Myocyte (in vitro differentiated cells): Measurements from ENCODE around the gene ST3GAL6. TPM values are rescaled to one million over a fixed set of nuclear protein-coding genes. Genes with fewer than 3 reads are reported as not detected.

Source experiments
- DNase-seq: peaks from one replicate; pipeline ENCODE4 v3.0.0-alpha.2; 2012; ENCODE audit warnings: low read depth
- total RNA-seq: library from RNA; depleted of rRNA; stranded (reverse); fragments of >200 nt; gene quantifications from 2 replicates; pipeline ENCODE4 v1.2.3, GENCODE V29; 2014

ST3GAL6 gene
- total RNA-seq, 1 donor from 2014 or later = 6.3 TPM

DNA sequence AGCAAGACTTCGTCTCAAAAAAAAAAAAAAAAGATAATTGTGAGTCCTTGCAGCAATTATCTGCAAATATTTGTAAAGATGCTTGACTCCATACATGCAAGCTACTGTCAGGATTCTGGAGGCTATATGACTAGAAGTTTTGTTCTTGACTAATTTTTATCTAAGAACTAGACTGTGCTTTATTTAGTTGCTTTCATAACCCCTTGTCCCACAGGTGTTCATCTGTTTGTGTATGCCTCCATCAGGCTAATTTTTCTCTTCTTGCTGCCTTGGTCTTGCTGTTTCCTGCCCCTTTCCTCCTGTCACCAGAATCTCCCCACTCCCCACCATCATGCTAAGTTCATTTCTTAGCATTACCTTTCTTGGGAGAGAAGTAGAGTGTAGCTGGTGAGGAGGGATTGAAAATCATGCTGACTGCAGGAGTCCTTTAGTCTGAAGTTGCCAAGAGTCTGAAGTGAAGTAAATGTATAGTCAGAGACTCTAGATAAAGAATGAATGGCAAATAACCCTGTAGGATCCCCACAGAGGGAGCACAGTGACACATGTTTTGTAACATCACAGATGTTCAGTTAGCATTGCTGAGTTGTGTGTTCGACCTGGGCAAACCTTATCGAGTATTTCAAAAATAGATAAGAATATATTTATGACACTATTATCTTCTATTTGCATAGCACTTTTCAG is 12.5 kb downstream of the ST3GAL6 start:
- DNase-seq = no peak

DNA sequence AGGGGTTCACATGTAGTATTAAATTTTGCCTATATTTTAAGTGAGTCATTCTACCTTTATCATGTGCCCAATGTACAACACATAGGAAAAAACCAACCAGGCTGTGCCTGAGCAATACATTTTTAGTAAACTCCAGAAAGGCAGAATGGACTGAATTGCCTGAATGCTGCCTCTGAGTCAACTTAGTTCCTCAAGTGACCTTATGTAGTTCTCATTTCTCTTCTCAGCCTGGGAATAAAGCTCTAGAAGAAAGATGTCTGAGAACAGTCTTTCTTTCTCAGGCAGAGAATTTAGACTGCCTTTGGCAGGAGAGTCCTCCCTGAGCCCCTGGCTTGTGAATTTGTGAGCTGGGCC is 13.0 kb downstream of the ST3GAL6 start:
- DNase-seq = no peak

DNA sequence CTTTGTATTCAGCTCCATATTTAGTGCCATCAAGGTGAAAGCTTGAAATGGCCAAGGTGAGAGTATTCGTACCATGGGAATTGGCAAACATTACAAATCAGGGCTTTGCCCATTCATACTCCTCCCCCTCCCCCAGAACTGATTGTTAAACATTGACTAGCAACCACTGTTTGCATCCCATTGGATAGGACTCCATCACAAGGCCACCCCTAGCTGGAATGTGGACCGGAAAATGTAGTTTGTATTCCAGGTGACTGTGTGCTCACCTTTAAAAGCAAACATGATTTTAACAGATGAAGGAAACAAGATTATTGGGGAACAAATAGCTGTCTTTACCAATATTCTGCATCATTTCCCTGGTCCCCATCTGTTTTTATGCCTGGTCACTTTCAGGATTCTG is 14.1 kb downstream of the ST3GAL6 start:
- DNase-seq = no peak

DNA sequence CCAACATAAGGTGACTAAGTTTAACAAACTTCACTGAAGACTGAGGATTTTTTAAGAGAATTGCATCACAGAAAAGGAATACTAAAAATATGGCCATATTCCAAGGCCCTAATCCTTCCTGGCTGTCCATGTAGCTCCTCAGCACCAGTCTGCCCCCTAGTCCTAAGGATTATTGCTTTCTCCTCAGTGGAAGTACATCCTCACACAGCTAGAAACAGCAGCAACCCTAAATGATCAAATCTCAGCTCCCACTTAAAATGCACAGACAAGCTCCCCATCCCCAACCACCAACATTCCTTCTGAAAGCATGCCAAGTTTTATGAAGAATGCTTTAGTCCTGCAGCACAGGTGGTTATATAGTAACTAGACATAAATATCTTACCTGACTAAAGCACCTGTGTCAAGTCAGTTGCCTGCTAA is 14.7 kb downstream of the ST3GAL6 start:
- peak; percentile 32 for DNase-seq

DNA sequence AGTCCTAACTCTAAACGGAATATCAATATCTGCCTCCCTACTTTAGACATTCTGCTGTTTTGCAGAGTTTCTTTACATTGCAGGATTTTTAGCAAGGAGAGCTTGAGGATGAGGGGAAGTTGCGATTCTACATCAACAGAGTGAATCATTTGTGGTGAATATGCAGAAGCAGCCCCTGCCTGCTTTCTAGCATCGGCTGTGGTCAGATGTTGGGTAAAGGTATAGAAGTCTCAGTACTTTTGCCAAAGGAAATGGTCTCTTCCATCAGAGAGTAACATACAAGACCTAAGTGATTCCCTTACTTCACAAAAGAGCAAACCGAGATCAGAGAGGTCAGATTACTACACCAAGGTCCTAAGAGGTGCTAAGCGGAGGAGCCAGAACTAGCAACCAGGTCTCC is 15.2 kb downstream of the ST3GAL6 start:
- DNase-seq = no peak

DNA sequence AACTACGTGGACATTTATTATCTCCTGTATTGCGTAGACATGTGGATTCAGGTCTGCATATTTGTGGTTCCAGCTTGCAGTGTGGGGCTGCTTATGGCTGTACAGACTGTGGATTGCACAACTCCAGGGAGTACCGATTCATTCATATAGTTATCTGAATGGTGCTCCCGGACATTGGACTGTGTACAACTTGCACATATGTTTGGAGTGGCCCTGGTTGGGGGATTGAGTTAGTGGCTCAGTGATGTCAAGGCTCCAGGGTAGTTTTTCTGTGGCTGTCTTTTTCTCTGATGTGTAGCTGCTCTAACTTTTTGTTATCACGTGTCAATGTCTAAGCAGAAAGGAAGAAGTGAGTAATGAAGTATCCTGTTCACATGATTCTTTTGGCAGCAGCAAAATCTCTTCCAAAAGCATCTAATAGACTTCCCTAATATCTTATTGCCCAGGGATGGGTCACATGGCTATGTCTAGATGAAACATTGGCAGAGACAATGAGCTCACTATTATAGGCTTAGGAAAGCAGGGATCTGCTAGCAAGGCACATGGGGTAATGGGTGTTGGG is 15.8 kb downstream of the ST3GAL6 start:
- peak; percentile 19 for DNase-seq

DNA sequence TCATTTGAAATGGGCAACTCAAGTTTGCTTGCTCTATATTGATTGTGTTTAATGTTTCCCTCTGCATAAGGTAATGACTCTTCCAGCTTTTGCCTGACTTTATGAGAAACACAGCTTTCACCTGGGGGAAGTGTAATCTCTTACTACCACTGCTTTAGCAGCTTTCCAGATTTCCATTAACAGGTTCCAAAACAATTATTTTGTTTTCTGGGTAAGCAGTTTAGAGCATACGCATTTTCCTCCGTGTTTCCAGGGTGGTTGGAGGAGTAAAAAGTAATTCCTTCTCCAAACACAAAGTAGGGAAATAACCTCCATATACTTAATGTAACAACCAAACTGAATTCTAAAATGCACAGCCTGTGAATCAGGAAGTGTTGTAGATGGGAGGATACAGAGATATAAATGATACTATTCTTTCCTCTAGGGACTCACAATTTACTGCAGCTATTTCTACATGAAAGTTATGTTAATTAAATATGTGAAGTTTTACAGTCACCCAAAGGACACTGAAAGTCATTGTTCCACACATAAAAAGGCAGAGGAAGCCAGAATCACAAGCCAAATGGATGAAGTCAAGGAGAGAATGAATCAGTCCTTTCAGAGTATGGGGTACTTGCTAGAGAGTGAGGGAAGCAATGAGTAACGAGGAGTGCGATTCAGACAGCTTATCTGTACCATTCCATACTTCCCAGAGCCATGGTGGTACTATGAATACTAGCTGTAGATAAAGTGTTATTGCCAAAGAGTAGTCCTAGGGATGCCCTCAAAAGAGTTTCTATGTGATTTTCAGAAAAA is 16.6 kb downstream of the ST3GAL6 start:
- DNase-seq = no peak

DNA sequence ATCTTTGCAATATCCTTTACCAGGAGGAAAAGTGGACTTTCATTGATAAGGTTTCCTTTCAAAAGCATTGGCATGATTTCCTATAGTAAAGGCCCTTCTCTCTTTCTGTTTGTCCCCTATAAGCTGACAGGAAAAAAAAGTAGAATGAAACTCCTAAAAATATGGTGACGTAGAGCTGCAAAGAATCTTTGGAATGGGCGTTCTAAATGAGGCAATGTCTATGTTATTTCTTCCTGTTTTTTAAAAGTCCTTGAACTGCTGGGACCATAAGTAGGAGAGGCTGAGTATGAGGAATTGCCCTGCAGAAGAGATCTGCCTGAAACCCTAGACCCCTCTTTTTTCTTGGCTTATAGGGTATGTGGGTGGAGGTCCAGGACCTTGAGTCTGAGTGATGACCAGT is 17.2 kb downstream of the ST3GAL6 start:
- DNase-seq = no peak

DNA sequence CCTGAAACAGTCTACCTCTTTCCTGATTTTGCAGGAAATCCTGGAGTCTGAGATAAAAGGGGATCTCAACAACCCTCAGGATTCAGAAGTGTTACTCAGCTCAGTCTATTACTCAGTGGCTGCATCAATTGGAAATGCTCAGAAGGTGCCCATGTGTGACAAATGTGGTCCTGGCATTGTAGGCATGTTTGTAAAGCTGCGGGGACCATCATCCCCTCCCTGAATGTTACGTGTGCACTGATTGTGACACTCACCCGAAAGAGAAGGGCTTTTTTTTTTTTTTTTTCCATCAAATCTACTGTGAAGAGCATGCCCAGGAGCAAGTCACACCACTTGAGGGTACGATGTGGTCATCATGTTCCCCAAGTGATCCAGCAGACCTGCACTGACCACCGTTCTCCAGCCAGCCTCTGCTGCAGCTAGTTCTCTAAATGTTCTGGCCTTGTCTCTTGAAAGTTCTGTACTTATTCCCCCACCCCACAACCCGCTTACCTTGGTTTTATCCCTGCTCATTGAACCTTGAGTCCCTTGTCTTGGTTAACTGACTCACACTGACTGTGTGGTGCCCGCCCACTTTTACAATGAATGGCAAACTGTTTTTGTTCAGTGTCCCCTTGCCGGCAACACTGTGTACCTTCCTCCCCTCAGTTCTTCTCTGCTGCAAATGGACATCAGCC is 19.8 kb downstream of the ST3GAL6 start:
- no peak for DNase-seq

DNA sequence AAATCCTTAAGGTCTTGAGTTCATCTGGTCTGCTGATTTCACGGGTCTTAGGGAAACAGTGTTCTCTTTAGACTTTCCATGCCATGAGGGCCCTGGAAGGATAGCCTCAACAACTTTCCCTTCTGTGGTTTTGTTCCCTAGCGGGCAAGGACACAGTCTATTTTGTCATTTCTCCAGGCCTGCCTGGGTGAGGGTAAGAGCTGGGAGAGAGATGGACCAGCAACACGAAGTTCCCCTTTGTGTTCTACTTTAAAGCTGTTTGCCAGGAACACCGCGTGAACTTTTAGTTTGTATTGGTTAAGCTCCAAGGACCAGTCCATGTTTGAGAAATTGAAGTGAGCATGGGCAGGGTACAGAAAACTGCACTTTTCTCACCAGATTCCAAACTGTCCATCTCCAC is 20.9 kb downstream of the ST3GAL6 start:
- no peak for DNase-seq

DNA sequence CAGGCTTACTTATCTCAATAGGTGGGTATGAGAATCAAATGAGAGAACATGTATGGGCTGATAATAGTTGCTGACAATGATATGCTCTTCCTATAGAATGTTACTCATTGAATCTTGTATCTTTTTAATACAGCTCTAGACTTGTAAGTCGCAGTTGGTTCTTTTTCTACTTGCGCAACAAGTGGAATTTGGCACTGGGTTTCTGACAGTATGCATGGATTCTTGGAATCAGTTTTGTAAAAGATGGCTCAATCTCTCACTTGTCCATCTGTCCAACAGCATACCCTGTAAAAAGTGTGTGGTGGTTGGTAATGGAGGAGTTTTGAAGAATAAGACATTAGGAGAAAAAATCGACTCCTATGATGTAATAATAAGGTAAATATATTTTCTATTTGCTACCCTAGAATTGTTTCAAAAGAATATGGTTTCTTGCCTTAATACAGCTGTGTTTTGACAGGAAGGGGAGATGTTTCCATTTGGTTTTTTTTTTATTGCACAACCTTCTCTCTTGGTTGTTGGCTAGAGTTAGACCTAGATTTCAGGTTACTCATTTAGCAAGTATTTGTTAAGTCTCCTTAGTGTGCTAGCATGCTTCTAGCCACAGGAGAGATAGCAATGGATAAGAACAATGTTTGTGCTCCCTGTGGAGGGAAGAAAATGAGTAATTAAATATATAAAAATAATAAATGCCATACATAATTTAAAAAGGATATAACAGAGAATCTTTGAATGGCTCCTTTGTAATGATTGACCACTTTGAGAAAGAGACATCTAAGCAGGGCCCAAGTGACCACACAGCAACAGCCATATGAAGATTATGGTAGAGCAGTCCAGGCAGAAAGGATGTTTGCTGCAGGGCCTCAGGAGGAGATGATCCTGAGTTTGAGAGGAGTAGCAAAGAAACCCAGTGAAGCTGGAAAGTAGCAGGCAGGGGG is 21.8 kb downstream of the ST3GAL6 start:
- DNase-seq = no peak

DNA sequence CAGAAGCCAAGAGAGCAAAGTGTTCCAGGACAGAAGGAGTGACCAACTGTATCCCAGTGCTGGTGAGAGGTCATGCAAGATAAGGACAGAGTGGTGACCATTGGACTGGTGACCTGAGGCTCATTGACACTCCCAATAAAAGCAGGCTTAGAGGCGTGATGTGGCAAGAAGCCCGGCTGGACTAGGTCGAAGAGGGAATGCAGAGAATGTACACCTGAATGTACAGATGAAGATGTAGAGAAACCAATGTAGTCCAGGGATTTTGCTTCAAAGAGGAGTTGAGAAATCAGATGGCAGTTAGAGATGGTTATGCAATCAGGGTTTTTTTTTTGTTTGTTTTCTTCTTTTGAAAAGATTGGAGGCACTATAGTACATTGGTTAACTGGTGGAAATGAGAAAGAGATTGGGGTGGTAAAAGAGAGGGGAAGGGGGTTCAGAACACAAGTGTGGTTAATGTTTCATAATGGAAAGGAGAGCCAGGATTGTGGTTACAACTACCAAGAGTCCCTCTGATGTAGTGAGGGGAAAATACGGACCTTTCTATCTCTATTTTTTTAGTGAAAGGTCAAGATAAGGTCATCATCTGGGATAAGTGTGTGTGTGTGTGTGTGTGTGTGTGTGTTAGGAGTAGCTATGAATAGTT is 23.3 kb downstream of the ST3GAL6 start:
- DNase-seq = no peak

DNA sequence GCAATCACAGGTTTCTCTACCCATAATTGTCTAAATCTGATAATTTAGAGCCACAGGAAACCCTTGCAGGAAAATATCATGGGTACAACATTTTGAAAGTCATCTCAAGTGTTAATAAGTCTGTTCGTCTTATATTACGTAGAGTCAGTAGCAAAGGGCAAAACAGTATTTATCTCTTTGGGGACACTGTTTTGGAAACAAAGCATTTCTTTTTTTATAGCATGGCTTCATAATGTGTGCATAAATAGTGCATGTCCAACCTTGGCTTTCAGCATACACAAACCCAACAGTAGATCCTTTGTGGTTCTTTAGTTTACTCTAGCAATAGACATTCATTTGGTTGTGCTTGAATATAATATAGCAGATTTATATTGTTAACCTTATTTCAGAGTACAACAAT is 24.0 kb downstream of the ST3GAL6 start:
- DNase-seq = no peak

DNA sequence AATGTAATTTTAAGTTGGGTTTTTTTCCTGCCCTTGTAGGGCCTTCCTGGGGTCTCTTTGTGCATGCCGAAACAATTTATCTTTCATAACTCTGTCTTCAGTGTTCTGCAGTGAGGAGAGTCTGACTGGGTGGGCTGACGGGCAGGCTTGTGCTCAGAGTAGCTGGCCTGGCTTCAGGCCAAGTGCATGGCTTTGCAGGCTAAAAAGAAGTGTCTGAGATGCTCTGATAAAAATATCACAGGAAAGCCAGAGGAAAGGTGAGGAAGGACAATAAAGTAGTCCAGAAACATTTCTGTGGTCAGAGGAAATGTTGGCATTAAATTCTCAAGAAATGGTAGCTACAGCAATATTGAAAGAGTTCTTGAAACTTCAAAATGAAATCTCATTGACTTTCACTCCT is 25.5 kb downstream of the ST3GAL6 start:
- no peak for DNase-seq

DNA sequence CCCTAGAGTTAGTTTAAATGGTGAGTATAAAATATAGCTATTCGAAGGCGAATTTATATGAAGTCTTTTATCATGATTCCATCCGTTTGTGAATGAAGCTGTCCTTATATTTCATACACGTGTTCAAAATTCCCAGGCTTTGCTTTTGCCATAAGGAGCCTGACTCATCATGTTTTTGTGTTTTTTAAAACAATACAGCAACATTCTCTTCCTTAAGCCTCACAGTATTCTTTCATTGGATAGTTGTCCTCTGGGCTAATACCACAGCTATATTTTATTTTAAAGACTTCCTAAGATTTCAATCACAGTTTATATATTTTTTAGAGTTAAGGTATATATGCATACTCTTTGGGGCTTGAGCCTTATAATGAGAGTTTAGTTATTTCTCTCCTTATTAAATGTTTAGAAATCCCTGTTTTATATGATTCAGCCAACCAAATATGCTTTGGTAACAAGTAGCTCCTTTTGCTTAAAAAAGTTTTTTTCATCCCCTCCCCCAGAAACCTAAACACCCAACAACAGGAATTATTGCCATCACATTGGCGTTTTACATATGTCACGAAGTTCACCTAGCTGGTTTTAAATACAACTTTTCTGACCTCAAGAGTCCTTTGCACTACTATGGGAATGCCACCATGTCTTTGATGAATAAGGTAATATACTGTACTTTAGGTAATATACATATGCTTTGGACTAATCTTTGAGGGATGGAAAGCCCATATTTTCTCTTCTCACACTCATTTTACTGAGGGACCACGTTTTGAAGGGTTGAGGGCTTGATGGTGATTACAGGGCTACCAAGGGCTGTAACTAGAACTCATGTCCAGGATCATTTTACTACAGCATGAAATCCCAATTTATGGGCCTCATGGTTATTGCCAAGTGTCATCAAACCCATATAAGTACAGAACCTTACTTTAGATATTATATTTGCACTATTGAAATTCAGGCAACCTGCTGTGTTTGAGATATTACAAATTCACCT is 28.5 kb downstream of the ST3GAL6 start:
- no peak for DNase-seq

DNA sequence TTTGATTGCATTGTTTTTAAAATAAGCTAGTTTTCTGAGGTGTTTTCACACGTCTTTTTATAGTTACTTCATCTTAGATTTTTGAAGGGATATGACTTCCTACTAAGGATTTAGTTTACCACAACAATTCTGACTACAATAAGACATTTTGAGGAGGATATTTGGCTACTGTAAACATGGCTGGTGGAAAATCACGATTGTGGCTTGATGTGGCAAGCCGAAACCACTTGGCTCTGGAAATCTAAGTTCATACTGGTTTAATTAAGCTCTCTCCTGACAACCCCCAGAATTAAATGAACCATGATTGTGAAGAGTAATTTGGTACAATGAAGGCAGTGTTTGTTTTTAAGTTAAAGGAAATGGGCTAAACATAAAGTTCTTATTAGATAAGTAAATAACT is 30.8 kb downstream of the ST3GAL6 start:
- DNase-seq = no peak

DNA sequence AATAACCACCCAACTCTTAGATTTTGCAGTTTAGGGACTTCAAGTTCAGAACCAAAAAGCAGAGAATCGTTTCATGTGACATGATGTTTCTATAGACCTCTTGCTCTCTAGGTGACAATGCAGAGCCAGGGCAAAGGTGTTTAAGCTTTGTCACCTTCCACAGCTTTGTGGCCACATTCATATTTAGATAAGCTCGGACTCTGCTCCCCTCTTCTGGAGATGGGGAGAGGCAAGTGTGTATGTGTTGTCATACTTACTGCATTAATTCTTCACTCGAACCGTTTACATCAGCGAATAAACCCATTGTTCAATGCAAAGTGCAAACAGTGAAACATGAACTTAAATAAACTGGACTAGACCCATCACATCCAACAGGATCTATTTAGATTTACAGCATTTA is 33.2 kb downstream of the ST3GAL6 start:
- no peak for DNase-seq

DNA sequence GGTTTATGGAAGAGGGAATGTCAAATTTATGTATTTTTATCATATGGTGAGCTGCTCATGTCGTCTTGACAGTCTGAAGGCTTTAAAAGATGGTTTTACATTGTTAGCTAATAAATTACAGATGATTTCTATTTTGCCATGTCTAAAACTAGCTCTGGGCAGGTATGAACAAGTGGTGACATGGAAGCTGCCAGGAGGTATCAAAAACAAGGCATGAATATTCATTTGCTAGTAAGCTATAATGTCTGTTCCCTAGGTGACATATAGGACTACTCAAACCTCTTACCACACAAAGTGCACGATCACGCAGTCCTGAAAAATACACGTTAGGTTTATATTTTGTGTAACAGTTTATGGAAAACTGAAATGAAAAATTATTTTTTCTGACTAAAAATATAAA is 34.8 kb downstream of the ST3GAL6 start:
- no peak for DNase-seq

DNA sequence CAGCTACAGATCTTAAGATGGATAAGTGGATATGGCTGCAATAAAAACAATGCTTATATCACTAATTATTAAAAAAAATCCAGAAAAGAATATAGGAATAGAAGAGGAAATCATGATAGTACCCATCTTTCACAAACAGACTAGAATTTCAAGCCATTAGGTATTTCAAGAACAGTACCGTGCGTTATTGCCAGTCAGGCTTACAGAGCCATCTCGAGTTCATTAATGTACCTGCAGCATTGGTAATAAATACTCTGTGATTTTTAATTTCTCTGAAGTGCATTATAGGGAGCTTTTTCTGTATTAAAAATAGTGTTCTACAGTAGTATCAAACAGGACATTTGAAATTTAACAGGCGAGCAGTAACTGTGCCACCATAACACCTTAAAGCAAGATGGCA is 35.7 kb downstream of the ST3GAL6 start:
- no peak for DNase-seq
